ENCODE measurements around the gene OR3A3. TPM values are rescaled to one million over a fixed set of nuclear protein-coding genes. Genes with fewer than 3 reads are reported as not detected.

The OR3A3 gene
- total and polyA plus RNA-seq, 2 of the 8 experiments (the other 6 are each of a cell fraction or from before 2014, with no cell fraction given) = not detected

GRCh38 chr17:3400055-3400454 is 11.1 kb upstream of the OR3A3 start (continued):
- no peak for TF ChIP-seq CTCF (IDR thresholded peaks at IDR 0.05; ENCODE audit: control extremely low read depth in 1 of 3, insufficient read depth in 1 of 3, low read depth in 1 of 3, low read length in 3 of 3)
- no peak for TF ChIP-seq EP300 (IDR thresholded peaks at IDR 0.05; ENCODE audit: borderline replicate concordance in 1 of 2, low read depth in 2 of 2, low read length in 2 of 2)
- no peak for TF ChIP-seq YY1 (IDR thresholded peaks at IDR 0.05; ENCODE audit: low read depth, low read length)
- no peak for TF ChIP-seq SIN3A (conservative IDR thresholded peaks at IDR 0.05 in 1 of 2, IDR thresholded peaks at IDR 0.05 in 1 of 2; ENCODE audit: low read depth in 1 of 2, low read length in 2 of 2)
- TF ChIP-seq E2F6 (IDR thresholded peaks at IDR 0.05) = no peak
- TF ChIP-seq CEBPB (IDR thresholded peaks at IDR 0.05; ENCODE audit: low read depth, low read length) = no peak
